GM19467 (cell line): ENCODE data around the gene IRF7.

Source experiments
- ATAC-seq: cut with Tn5 transposase; IDR thresholded peaks from one replicate; pipeline ENCODE4 v1.9.1; 2021; ENCODE audit warnings: mild to moderate bottlenecking, moderate library complexity; ENCODE audit not compliant: unreplicated experiment

IRF7 gene

GRCh38 chr11:641806-642370 lies 26.1 kb upstream of the IRF7 start:
- ATAC-seq = no peak

GRCh38 chr11:640021-640706 lies 24.4 kb upstream of the IRF7 start:
- ATAC-seq = no peak

- no peak for ATAC-seq
These were observed 23.7 kb upstream of the IRF7 start for GRCh38 chr11:639332-639955.

- no peak for ATAC-seq
These were observed 23.0 kb upstream of the IRF7 start for GRCh38 chr11:638631-639331.

- ATAC-seq = no peak
These were observed 22.1 kb upstream of the IRF7 start for GRCh38 chr11:637593-638521.

- no peak for ATAC-seq
These were observed 21.5 kb upstream of the IRF7 start for GRCh38 chr11:637333-637592.

- no peak for ATAC-seq
These were observed 21.0 kb upstream of the IRF7 start, which contains the start of gene DRD4 for GRCh38 chr11:636511-637332. TSS of gene DRD4 (plus strand) at chr11:637269. CDS start at chr11:637305, 36 bp downstream.

- no peak for ATAC-seq
These were observed 20.3 kb upstream of the IRF7 start for GRCh38 chr11:635945-636510.

- ATAC-seq = no peak
These were observed 15.1 kb upstream of the IRF7 start for GRCh38 chr11:630871-631270.

- no peak for ATAC-seq
These were observed 13.5 kb upstream of the IRF7 start for GRCh38 chr11:629237-629583.

GRCh38 chr11:628056-628455 lies 12.3 kb upstream of the IRF7 start:
- ATAC-seq = no peak

- no peak for ATAC-seq
These were observed 11.5 kb upstream of the IRF7 start for GRCh38 chr11:627308-627576.

- ATAC-seq = no peak
These were observed 10.9 kb upstream of the IRF7 start, which contains the start of gene SCT for GRCh38 chr11:626475-627307. TSS of gene SCT (minus strand) at chr11:627181. CDS start at chr11:627143, 38 bp downstream.

GRCh38 chr11:625636-626268 lies 10.0 kb upstream of the IRF7 start:
- ATAC-seq = no peak

GRCh38 chr11:624705-625635 lies 9.2 kb upstream of the IRF7 start, which contains the start of gene CDHR5:
TSS of gene CDHR5 (minus strand) at chr11:624955. CDS start at chr11:624902, 53 bp downstream.
- ATAC-seq = no peak

GRCh38 chr11:623999-624704 lies 8.4 kb upstream of the IRF7 start:
- no peak for ATAC-seq

- ATAC-seq = no peak
These were observed 7.7 kb upstream of the IRF7 start for GRCh38 chr11:623349-623869.
